ENCODE data around the gene TAT. TPM values are rescaled to one million over a fixed set of nuclear protein-coding genes. Genes with fewer than 3 reads are reported as not detected.

The TAT gene
- polyA plus RNA-seq, 1 donor (not counting 4 experiments of a cell fraction or from before 2014, with no cell fraction given), result not detected

GRCh38 chr16:71610936-71611871, 34.3 kb upstream of the TAT start:
- H3K4me2 ChIP-seq (ENCODE audit: control insufficient read depth, extremely low read depth, insufficient read depth, low read depth, low read length), result no peak overlapping the region
- dilution Hi-C loops (cut with MboI; ENCODE audit: extremely low pct_ligation_motif_present, low sequenced_read_pairs), result no loop called here
- no peak for FAIRE-seq

GRCh38 chr16:71610447-71610846, 33.6 kb upstream of the TAT start:
- Histone ChIP-seq H4K20me1 (ENCODE audit: control insufficient read depth, extremely low read depth, insufficient read depth, low read length) (no peaks in the 10 kb centered on the region), H3K9me3 (ENCODE audit: control insufficient read depth, low read depth, low read length) (no peaks in the 10 kb centered on the region), H3K27me3 (ENCODE audit: control insufficient read depth, extremely low read depth, insufficient read depth, low read length) (no peaks in the 10 kb centered on the region), H3K36me3 (ENCODE audit: control insufficient read depth in 2 of 2, extremely low read depth in 1 of 2, insufficient read depth in 2 of 2, low read length in 2 of 2) (no peaks in the 10 kb centered on the region), H3K4me1 (ENCODE audit: control insufficient read depth, extremely low read depth, insufficient read depth, low read length) (no peaks in the 10 kb centered on the region), H2AFZ (ENCODE audit: control insufficient read depth, low read length) (no peak overlapping the region), H3K4me2 (ENCODE audit: control insufficient read depth, extremely low read depth, insufficient read depth, low read depth, low read length) (no peak overlapping the region), H3K4me3 (ENCODE audit: control insufficient read depth in 2 of 3, extremely low read depth in 1 of 3, insufficient read depth in 2 of 3, low read depth in 1 of 3, low read length in 3 of 3) (no peak overlapping the region), H3K9me1 (ENCODE audit: control insufficient read depth, extremely low read depth, insufficient read depth, low read length) (no peaks in the 10 kb centered on the region), H3K27ac (ENCODE audit: control insufficient read depth, insufficient read depth, low read length) (no peak overlapping the region), H3K79me2 (ENCODE audit: control insufficient read depth, insufficient read depth, low read length) (no peaks in the 10 kb centered on the region), H3K9ac (ENCODE audit: control insufficient read depth, extremely low read depth, insufficient read depth, low read length) (no peak overlapping the region)
- no peak for TF ChIP-seq CTCF (optimal IDR thresholded peaks at IDR 0.05 in 1 of 3, IDR thresholded peaks at IDR 0.05 in 1 of 3, conservative IDR thresholded peaks at IDR 0.05 in 1 of 3; ENCODE audit: extremely low read depth in 1 of 3, insufficient read depth in 2 of 3, low read length in 3 of 3)
- FAIRE-seq (no peak), DNase-seq (ENCODE audit: low read depth, low spot score) (no peak)
- dilution Hi-C loops (cut with MboI; ENCODE audit: extremely low pct_ligation_motif_present, low sequenced_read_pairs), result no loop called here

More at GRCh38 chr16:71610936-71611871, 34.3 kb upstream of the TAT start:
- Histone ChIP-seq H3K36me3 (ENCODE audit: control insufficient read depth in 2 of 2, extremely low read depth in 1 of 2, insufficient read depth in 2 of 2, low read length in 2 of 2) (no peaks in the 10 kb centered on the region), H3K4me1 (ENCODE audit: control insufficient read depth, extremely low read depth, insufficient read depth, low read length) (no peaks in the 10 kb centered on the region), H3K9me1 (ENCODE audit: control insufficient read depth, extremely low read depth, insufficient read depth, low read length) (no peaks in the 10 kb centered on the region), H3K27me3 (ENCODE audit: control insufficient read depth, extremely low read depth, insufficient read depth, low read length) (no peaks in the 10 kb centered on the region), H2AFZ (ENCODE audit: control insufficient read depth, low read length) (no peak overlapping the region), H4K20me1 (ENCODE audit: control insufficient read depth, extremely low read depth, insufficient read depth, low read length) (no peaks in the 10 kb centered on the region), H3K79me2 (ENCODE audit: control insufficient read depth, insufficient read depth, low read length) (no peaks in the 10 kb centered on the region), H3K4me3 (ENCODE audit: control insufficient read depth in 2 of 3, extremely low read depth in 1 of 3, insufficient read depth in 2 of 3, low read depth in 1 of 3, low read length in 3 of 3) (no peak overlapping the region), H3K9ac (ENCODE audit: control insufficient read depth, extremely low read depth, insufficient read depth, low read length) (no peak overlapping the region), H3K27ac (ENCODE audit: control insufficient read depth, insufficient read depth, low read length) (no peak overlapping the region), H3K9me3 (ENCODE audit: control insufficient read depth, low read depth, low read length) (no peaks in the 10 kb centered on the region)
- DNase-seq (ENCODE audit: low read depth, low spot score), result no peak
- TF ChIP-seq CTCF (optimal IDR thresholded peaks at IDR 0.05 in 1 of 3, IDR thresholded peaks at IDR 0.05 in 1 of 3, conservative IDR thresholded peaks at IDR 0.05 in 1 of 3; ENCODE audit: extremely low read depth in 1 of 3, insufficient read depth in 2 of 3, low read length in 3 of 3) (peak; percentile 82 to 99 (median 84)), EZH2 (IDR thresholded peaks at IDR 0.05; ENCODE audit: low read length) (no peak)
